Loucy (cell line): ENCODE data around the gene RIMS1.

Experiments used
- H2AFZ ChIP-seq: fragments of 200-600 bp; sonication (generic); 2 replicates; pipeline ENCODE4 v1.6.0; 2016; ENCODE audit warnings: antibody characterized with exemption, mild to moderate bottlenecking, low read length, moderate library complexity
- H3F3A ChIP-seq: fragments of 200-600 bp; 2 replicates; pipeline ENCODE4 v1.6.0; 2016; ENCODE audit warnings: antibody characterized with exemption, low read depth, mild to moderate bottlenecking
- H3K27me3 ChIP-seq: fragments of 200-600 bp; sonication (generic); 2 replicates; pipeline ENCODE4 v1.6.1; 2014; ENCODE audit warnings: low read length, mild to moderate bottlenecking; ENCODE audit not compliant: insufficient read depth, poor library complexity, severe bottlenecking
- H3K36me3 ChIP-seq: fragments of 200-600 bp; sonication (generic); 2 replicates; pipeline ENCODE4 v1.6.1; 2016; ENCODE audit warnings: low read length; ENCODE audit not compliant: insufficient read depth
- H3K4me1 ChIP-seq: fragments of 200-600 bp; sonication (generic); 2 replicates; pipeline ENCODE4 v1.5.1; 2014; ENCODE audit warnings: low read length, mild to moderate bottlenecking; ENCODE audit not compliant: insufficient read depth, poor library complexity, severe bottlenecking
- H3K4me2 ChIP-seq: fragments of 200-600 bp; sonication (generic); 2 replicates; pipeline ENCODE4 v1.6.0; 2014; ENCODE audit warnings: antibody characterized with exemption, low read length, low read depth, mild to moderate bottlenecking; ENCODE audit not compliant: poor library complexity, severe bottlenecking
- H3K4me3 ChIP-seq: fragments of 200-600 bp; sonication (generic); 2 replicates; pipeline ENCODE4 v1.5.1; 2014; ENCODE audit warnings: low read length, mild to moderate bottlenecking, mixed read lengths; ENCODE audit not compliant: poor library complexity, severe bottlenecking
- H3K79me2 ChIP-seq: fragments of 200-600 bp; sonication (generic); 2 replicates; pipeline ENCODE4 v1.6.1; 2014; ENCODE audit warnings: low read length; ENCODE audit not compliant: insufficient read depth
- H3K9ac ChIP-seq: fragments of 200-600 bp; sonication (generic); 2 replicates; pipeline ENCODE4 v1.6.0; 2014; ENCODE audit warnings: mild to moderate bottlenecking, low read depth, low read length, moderate library complexity; ENCODE audit not compliant: poor library complexity, severe bottlenecking
- H3K9me2 ChIP-seq: fragments of 200-600 bp; sonication (generic); replicated peaks from 2 replicates; pipeline ENCODE4 v1.6.1; 2016; ENCODE audit warnings: low read depth, low read length, mixed read lengths
- H3K9me3 ChIP-seq: fragments of 200-600 bp; sonication (generic); 2 replicates; pipeline ENCODE4 v1.6.1; 2014; ENCODE audit warnings: mild to moderate bottlenecking, antibody characterized with exemption, low read length, low read depth; ENCODE audit not compliant: insufficient read depth
- H4K20me1 ChIP-seq: fragments of 200-600 bp; sonication (generic); 2 replicates; pipeline ENCODE4 v1.6.0; 2014; ENCODE audit warnings: antibody characterized with exemption, low read length, mild to moderate bottlenecking; ENCODE audit not compliant: insufficient read depth, poor library complexity, severe bottlenecking
- CTCF ChIP-seq: fragments of 200-600 bp; sonication (generic); conservative IDR thresholded peaks from 2 replicates; pipeline ENCODE4 v1.5.1; 2014; ENCODE audit warnings: mild to moderate bottlenecking, antibody characterized with exemption, low read length
- EZH2phosphoT487 ChIP-seq: fragments of 200-600 bp; IDR thresholded peaks from 2 replicates; pipeline ENCODE4 v1.6.1; 2018; ENCODE audit warnings: antibody characterized with exemption, mild to moderate bottlenecking, moderate library complexity, borderline replicate concordance

Gene RIMS1

GRCh38 chr6:72216222-72217068 is 330.1 kb downstream of the RIMS1 start:
- no peaks in the 10 kb centered on the region for H3F3A ChIP-seq
- H2AFZ ChIP-seq: no peak overlapping the region
- no peak overlapping the region for H3K4me2 ChIP-seq
- H3K4me1 ChIP-seq: no peaks in the 10 kb centered on the region
- H3K9me3 ChIP-seq: no peaks in the 10 kb centered on the region
- no peaks in the 10 kb centered on the region for H3K36me3 ChIP-seq
- H4K20me1 ChIP-seq: no peaks in the 10 kb centered on the region
- H3K27me3 ChIP-seq: no peaks in the 10 kb centered on the region
- TF ChIP-seq CTCF (no peak), EZH2phosphoT487 (no peak)
- no peak overlapping the region for H3K9ac ChIP-seq
- H3K4me3 ChIP-seq: no peak overlapping the region
- no peaks in the 10 kb centered on the region for H3K9me2 ChIP-seq
- no peaks in the 10 kb centered on the region for H3K79me2 ChIP-seq

GRCh38 chr6:72217626-72218025 is 331.3 kb downstream of the RIMS1 start:
- Histone ChIP-seq H3K9me2 (no peaks in the 10 kb centered on the region), H4K20me1 (no peaks in the 10 kb centered on the region), H3K27me3 (no peaks in the 10 kb centered on the region), H3K4me2 (no peak overlapping the region), H3F3A (no peaks in the 10 kb centered on the region), H3K9me3 (no peaks in the 10 kb centered on the region), H3K4me3 (no peak overlapping the region), H3K9ac (no peak overlapping the region), H3K36me3 (no peaks in the 10 kb centered on the region), H2AFZ (no peak overlapping the region), H3K79me2 (no peaks in the 10 kb centered on the region), H3K4me1 (no peaks in the 10 kb centered on the region)
- TF ChIP-seq CTCF (no peak), EZH2phosphoT487 (no peak)

GRCh38 chr6:72218125-72218524 is 331.8 kb downstream of the RIMS1 start:
- H3K79me2 ChIP-seq: no peaks in the 10 kb centered on the region
- TF ChIP-seq EZH2phosphoT487 (no peak), CTCF (no peak)
- H4K20me1 ChIP-seq: no peaks in the 10 kb centered on the region
- H3K9me3 ChIP-seq: no peaks in the 10 kb centered on the region
- H2AFZ ChIP-seq: no peak overlapping the region
- H3K4me2 ChIP-seq: no peak overlapping the region
- H3K36me3 ChIP-seq: no peaks in the 10 kb centered on the region
- H3K4me1 ChIP-seq: no peaks in the 10 kb centered on the region
- no peak overlapping the region for H3K9ac ChIP-seq
- H3K4me3 ChIP-seq: no peak overlapping the region
- no peaks in the 10 kb centered on the region for H3K9me2 ChIP-seq
- no peaks in the 10 kb centered on the region for H3K27me3 ChIP-seq
- H3F3A ChIP-seq: no peaks in the 10 kb centered on the region
